IMR-90 (cell line): ENCODE data around the gene HACD2. TPM values are rescaled to one million over a fixed set of nuclear protein-coding genes. Genes with fewer than 3 reads are reported as not detected.

ENCODE experiments used
- ATAC-seq: fragments of 200-7000 bp; cut with Tn5 transposase; 2 replicates; pipeline ENCODE4 v1.9.1; 2020; ENCODE audit warnings: low read depth, mild to moderate bottlenecking, moderate library complexity
- BruUV-seq: library from RNA; stranded (reverse); fragments of 400-500 nt; replicated peaks from 2 replicates; lab custom pipeline; 2021; lab: Mats Ljungman, UMichigan
- CTCF ChIA-PET: fragments of 300-600 bp; formaldehyde crosslinking; extraction: SDS; loops from one replicate; lab custom pipeline; 2021; ENCODE audit warnings: antibody characterized with exemption; lab: Yijun Ruan, JAX
- POLR2A ChIA-PET: fragments of 300-600 bp; sonication (Branson Sonifier 250); formaldehyde crosslinking; loops from one replicate; lab custom pipeline; 2022; ENCODE audit warnings: antibody characterized with exemption; ENCODE audit not compliant: unreplicated experiment; lab: Charles Lee
- DNase-seq: peaks from one replicate; pipeline ENCODE4 v3.0.0; 2013
- H2AFZ ChIP-seq: replicated peaks from 2 replicates; pipeline ENCODE3; 2013; ENCODE audit warnings: low read length, mild to moderate bottlenecking; ENCODE audit not compliant: poor library complexity
- H2AK5ac ChIP-seq: 2 replicates; pipeline ENCODE4 v1.6.1; 2013; ENCODE audit warnings: low read depth, low read length, inconsistent platforms
- H2AK9ac ChIP-seq: replicated peaks from 2 replicates; pipeline ENCODE3; 2013; ENCODE audit warnings: mild to moderate bottlenecking, low read depth, low read length, moderate library complexity; ENCODE audit not compliant: poor library complexity
- H2BK120ac ChIP-seq: 2 replicates; pipeline ENCODE4 v1.6.1; 2013; ENCODE audit warnings: low read depth, low read length, inconsistent platforms
- H2BK15ac ChIP-seq: 3 replicates; pipeline ENCODE4 v1.6.1; 2013; ENCODE audit warnings: low read depth, low read length, inconsistent platforms
- H2BK20ac ChIP-seq: 2 replicates; pipeline ENCODE4 v1.6.1; 2013; ENCODE audit warnings: low read depth, mild to moderate bottlenecking, inconsistent platforms, low read length, moderate library complexity
- H2BK5ac ChIP-seq: 2 replicates; pipeline ENCODE4 v1.6.1; 2013; ENCODE audit warnings: mild to moderate bottlenecking, low read depth, low read length, inconsistent platforms; ENCODE audit not compliant: poor library complexity, severe bottlenecking
- H3K14ac ChIP-seq: replicated peaks from 2 replicates; pipeline ENCODE4 v1.6.1; 2013; ENCODE audit warnings: low read depth, low read length, inconsistent platforms
- H3K18ac ChIP-seq: 2 replicates; pipeline ENCODE4 v1.6.1; 2013; ENCODE audit warnings: low read depth, low read length, control low read depth
- H3K23ac ChIP-seq: 2 replicates; pipeline ENCODE4 v1.6.1; 2013; ENCODE audit warnings: low read depth, low read length, inconsistent platforms
- H3K27ac ChIP-seq: 2 replicates; pipeline ENCODE4 v1.5.1; 2013; ENCODE audit warnings: mild to moderate bottlenecking, control low read depth, low read length; ENCODE audit not compliant: insufficient read depth
- H3K27me3 ChIP-seq: 2 replicates; pipeline ENCODE4 v1.6.1; 2013; ENCODE audit warnings: low read length; ENCODE audit not compliant: control insufficient read depth, insufficient read depth
- H3K36me3 ChIP-seq: 2 replicates; pipeline ENCODE4 v1.6.1; 2013; ENCODE audit warnings: low read length, mixed read lengths; ENCODE audit not compliant: control insufficient read depth, insufficient read depth
- H3K4ac ChIP-seq: 2 replicates; pipeline ENCODE4 v1.6.1; 2013; ENCODE audit warnings: low read depth, low read length, inconsistent platforms
- H3K4me1 ChIP-seq: 2 replicates; pipeline ENCODE4 v1.6.1; 2013; ENCODE audit warnings: low read length, mixed read lengths; ENCODE audit not compliant: control insufficient read depth, insufficient read depth
- H3K4me2 ChIP-seq: 2 replicates; pipeline ENCODE4 v1.6.1; 2013; ENCODE audit warnings: low read depth, mild to moderate bottlenecking, control low read depth, low read length, moderate library complexity
- H3K4me3 ChIP-seq: 2 replicates; pipeline ENCODE4 v1.5.1; 2013; ENCODE audit warnings: low read depth, mild to moderate bottlenecking, control low read depth, low read length, moderate library complexity; ENCODE audit not compliant: insufficient read depth
- H3K56ac ChIP-seq: 2 replicates; pipeline ENCODE4 v1.6.1; 2013; ENCODE audit warnings: low read length, inconsistent platforms; ENCODE audit not compliant: insufficient read depth; ENCODE audit errors: extremely low read depth
- H3K79me1 ChIP-seq, 2 experiments: 2 replicates each; pipeline ENCODE4 v1.6.1; 2013; ENCODE audit warnings: low read length in 2 of 2, inconsistent platforms in 1 of 2, low read depth in 1 of 2
- H3K9ac ChIP-seq: 2 replicates; pipeline ENCODE4 v1.6.1; 2013; ENCODE audit warnings: low read depth, low read length, control low read depth
- H3K9me1 ChIP-seq: 2 replicates; pipeline ENCODE4 v1.6.1; 2013; ENCODE audit warnings: low read length, inconsistent platforms; ENCODE audit not compliant: insufficient read depth
- H3K9me3 ChIP-seq: 2 replicates; pipeline ENCODE4 v1.6.1; 2013; ENCODE audit warnings: low read length; ENCODE audit not compliant: control insufficient read depth, insufficient read depth
- H4K20me1 ChIP-seq: 2 replicates; pipeline ENCODE4 v1.6.1; 2013; ENCODE audit warnings: low read length, inconsistent platforms; ENCODE audit not compliant: insufficient read depth
- H4K5ac ChIP-seq: 2 replicates; pipeline ENCODE4 v1.6.1; 2013; ENCODE audit warnings: mild to moderate bottlenecking, low read depth, low read length, control low read depth
- H4K8ac ChIP-seq, 2 experiments: 2 replicates each; pipeline ENCODE4 v1.6.1; 2013; ENCODE audit warnings: low read depth in 2 of 2, low read length in 2 of 2, control low read depth in 1 of 2, inconsistent platforms in 1 of 2
- H4K91ac ChIP-seq: 2 replicates; pipeline ENCODE4 v1.6.1; 2013; ENCODE audit warnings: low read depth, low read length, inconsistent platforms; ENCODE audit not compliant: insufficient read depth
- CEBPB ChIP-seq: IDR thresholded peaks from 2 replicates; pipeline ENCODE4 v1.6.1; 2012; ENCODE audit warnings: low read depth, low read length, improper control_type of control experiment
- CHD1 ChIP-seq: IDR thresholded peaks from 2 replicates; pipeline ENCODE4 v1.6.1; 2012; ENCODE audit warnings: low read depth, low read length, improper control_type of control experiment
- FOS ChIP-seq: fragments of 150-350 bp; IDR thresholded peaks from 2 replicates; pipeline ENCODE4 v1.6.1; 2016; ENCODE audit warnings: low read depth, low read length
- MAFK ChIP-seq: IDR thresholded peaks from 2 replicates; pipeline ENCODE4 v1.6.1; 2012; ENCODE audit warnings: low read depth, low read length, improper control_type of control experiment
- MAZ ChIP-seq: IDR thresholded peaks from 2 replicates; pipeline ENCODE4 v1.6.1; 2012; ENCODE audit warnings: low read depth, mild to moderate bottlenecking, low read length, improper control_type of control experiment, moderate library complexity, borderline replicate concordance
- MXI1 ChIP-seq: IDR thresholded peaks from 2 replicates; pipeline ENCODE4 v1.6.1; 2012; ENCODE audit warnings: low read depth, mild to moderate bottlenecking, low read length, moderate library complexity, borderline replicate concordance
- NFE2L2 ChIP-seq: fragments of 150-350 bp; IDR thresholded peaks from 2 replicates; pipeline ENCODE4 v1.6.1; 2016; ENCODE audit warnings: low read depth, mild to moderate bottlenecking, low read length
- POLR2A ChIP-seq: IDR thresholded peaks from 2 replicates; pipeline ENCODE4 v1.6.1; 2012; ENCODE audit warnings: mild to moderate bottlenecking, low read depth, low read length
- RAD21 ChIP-seq: IDR thresholded peaks from 2 replicates; pipeline ENCODE4 v1.6.1; 2012; ENCODE audit warnings: low read length, improper control_type of control experiment
- RCOR1 ChIP-seq: IDR thresholded peaks from 2 replicates; pipeline ENCODE4 v1.6.1; 2012; ENCODE audit warnings: mild to moderate bottlenecking, low read length, improper control_type of control experiment; ENCODE audit not compliant: insufficient replicate concordance
- SMC3 ChIP-seq: fragments of 150-350 bp; IDR thresholded peaks from 2 replicates; pipeline ENCODE4 v1.6.1; 2016; ENCODE audit warnings: low read depth, mild to moderate bottlenecking, antibody characterized with exemption, low read length, moderate library complexity
- dilution Hi-C: fragments of 300-500 bp; cut with HindIII; formaldehyde crosslinking; loops from one replicate; pipeline ENCODE4 v1.14.3; 2018; ENCODE audit warnings: low sequenced_read_pairs; ENCODE audit not compliant: unreplicated experiment
- in situ Hi-C: fragments of 300-500 bp; cut with MboI; formaldehyde crosslinking; loops from 3 replicates; pipeline ENCODE4 v1.14.3; 2019; ENCODE audit warnings: low sequenced_read_pairs, inconsistent platforms, mixed read lengths
- intact Hi-C: fragments of 100-400 bp; cut with micrococcal nuclease; formaldehyde crosslinking; loops from 2 replicates; pipeline ENCODE4 v1.10.0; 2022
- polyA plus RNA-seq, 3 experiments: library from polyadenylated mRNA; depleted of rRNA; stranded (reverse); fragments of >200 nt; gene quantifications; 2 replicates each; pipeline ENCODE4 v1.2.3, GENCODE V29; 2012; ENCODE audit warnings: low replicate concordance in 1 of 3
- total RNA-seq: library from RNA; depleted of rRNA; stranded (reverse); fragments of >200 nt; gene quantifications from 2 replicates; pipeline ENCODE4 v1.2.3, GENCODE V29; 2012
- TF ChIP-seq, protein P1 (sequence below): conservative IDR thresholded peaks from 2 replicates; pipeline ENCODE4 v1.5.1; 2012; ENCODE audit warnings: mild to moderate bottlenecking, low read depth, low read length, improper control_type of control experiment
- TF ChIP-seq, protein P2 (sequence below): fragments of 150-350 bp; IDR thresholded peaks from 2 replicates; pipeline ENCODE4 v1.6.1; 2017; ENCODE audit warnings: mild to moderate bottlenecking, antibody characterized with exemption, low read length, low read depth
- TF ChIP-seq, protein P3 (sequence below): fragments of 150-350 bp; IDR thresholded peaks from 2 replicates; pipeline ENCODE4 v1.6.1; 2016; ENCODE audit warnings: low read depth, mild to moderate bottlenecking, low read length, moderate library complexity, borderline replicate concordance

HACD2 gene
- total and polyA plus RNA-seq, 2 of the 4 experiments (the other 2 are of a cell fraction), result 21.5 to 22.6 TPM

DNA sequence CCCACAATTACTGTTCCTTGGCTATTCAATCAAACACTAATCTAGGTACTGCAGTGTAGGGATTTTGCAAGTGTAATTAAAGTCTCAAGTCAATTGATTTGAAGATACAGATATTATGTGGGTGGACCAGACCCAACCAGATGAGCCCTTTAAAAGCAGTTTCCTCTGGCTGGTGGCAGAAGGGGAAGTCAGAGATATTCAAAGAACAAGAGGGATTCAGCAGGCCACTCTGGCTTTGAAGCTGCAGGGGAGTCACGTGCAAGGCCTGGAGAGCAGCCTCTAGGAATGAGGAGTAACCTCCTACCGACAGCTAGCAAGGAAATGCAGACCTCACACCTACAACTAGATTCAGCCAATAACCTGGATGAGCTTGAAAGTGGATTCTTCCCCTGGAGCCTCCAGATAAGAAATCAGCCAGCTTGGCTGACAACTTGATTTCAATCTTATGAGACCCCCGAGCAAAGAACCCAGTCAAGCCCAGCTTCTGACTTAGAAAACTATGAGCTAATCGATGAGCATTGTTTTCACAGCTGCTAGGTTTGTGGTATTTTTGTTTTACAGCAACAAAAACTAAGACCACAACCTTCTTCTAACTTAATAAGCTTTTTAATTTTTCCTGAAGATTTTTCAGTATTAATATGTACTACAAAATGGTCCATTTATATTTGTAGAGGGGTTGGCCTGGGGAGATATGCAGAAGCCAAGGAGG lies 13.4 kb downstream of the HACD2 start (continued):
- no peak for TF ChIP-seq CEBPB

DNA sequence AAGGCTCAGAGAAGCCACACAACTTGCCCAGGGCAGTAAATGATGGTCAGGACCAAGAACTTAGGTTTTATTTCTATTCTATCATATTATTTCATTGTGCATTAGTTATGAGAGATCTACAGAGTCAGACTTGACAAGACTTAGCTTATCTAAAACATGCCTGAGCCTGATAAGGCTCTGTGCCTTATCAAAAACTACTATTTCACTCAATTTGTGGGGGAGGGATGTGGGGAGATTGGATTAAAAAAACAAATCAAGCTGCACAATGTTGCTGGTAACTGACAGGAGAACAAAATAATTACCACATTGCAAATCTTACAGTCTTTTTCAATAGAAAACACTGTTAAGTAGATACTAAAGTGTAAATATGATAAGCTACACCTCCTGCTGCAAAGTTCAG lies 16.0 kb downstream of the HACD2 start:
- Histone ChIP-seq H3K79me1 (peaks cover 12 to 15% of the 10 kb centered on the region in 2 experiments; a peak in 3 of 4 replicates), H3K14ac (no peak overlapping the region), H3K9ac (no peak overlapping the region), H2BK20ac (no peak overlapping the region), H3K27ac (no peak overlapping the region), H3K36me3 (peaks cover 7% of the 10 kb centered on the region), H4K8ac (no peak overlapping the region), H4K91ac (no peak overlapping the region), H3K4me1 (0 out of 2 replicates have a peak, but pooled peaks cover 2% of the 10 kb centered on the region), H3K9me3 (no peaks in the 10 kb centered on the region), H4K20me1 (peaks cover 5% of the 10 kb centered on the region; the same call in 1 of the 2 replicates), H2BK120ac (no peak overlapping the region), H2BK15ac (no peak overlapping the region), H3K18ac (no peak overlapping the region), H2AFZ (no peak overlapping the region), H2AK9ac (no peak overlapping the region), H2AK5ac (no peak overlapping the region), H3K23ac (no peak overlapping the region), H3K27me3 (no peaks in the 10 kb centered on the region), H3K4me3 (no peak overlapping the region), H2BK5ac (no peak overlapping the region), H3K4me2 (no peak overlapping the region), H3K9me1 (peaks cover 6% of the 10 kb centered on the region), H3K56ac (no peak overlapping the region), H4K5ac (no peak overlapping the region), H3K4ac (no peak overlapping the region)
- in situ Hi-C loops, result no loop called here
- ChIA-PET POLR2A (no interaction called here), CTCF (interaction anchor here (1.4 kb wide), 1 partner anchor 74 kb away, joined by 6 read pairs; no protein-coding TSS in a partner anchor)
- dilution Hi-C loops, result no loop called here
- DNase-seq, result no peak
- intact Hi-C loops, result no loop called here
- no peak for ATAC-seq
- BruUV-seq, result no TSS peak
- TF ChIP-seq FOS (no peak), POLR2A (no peak), RCOR1 (no peak), MAFK (no peak), CEBPB (no peak), CHD1 (no peak), NFE2L2 (no peak), RAD21 (no peak), SMC3 (no peak), MXI1 (no peak), MAZ (no peak)
- TF ChIP-seq, protein P1, sequence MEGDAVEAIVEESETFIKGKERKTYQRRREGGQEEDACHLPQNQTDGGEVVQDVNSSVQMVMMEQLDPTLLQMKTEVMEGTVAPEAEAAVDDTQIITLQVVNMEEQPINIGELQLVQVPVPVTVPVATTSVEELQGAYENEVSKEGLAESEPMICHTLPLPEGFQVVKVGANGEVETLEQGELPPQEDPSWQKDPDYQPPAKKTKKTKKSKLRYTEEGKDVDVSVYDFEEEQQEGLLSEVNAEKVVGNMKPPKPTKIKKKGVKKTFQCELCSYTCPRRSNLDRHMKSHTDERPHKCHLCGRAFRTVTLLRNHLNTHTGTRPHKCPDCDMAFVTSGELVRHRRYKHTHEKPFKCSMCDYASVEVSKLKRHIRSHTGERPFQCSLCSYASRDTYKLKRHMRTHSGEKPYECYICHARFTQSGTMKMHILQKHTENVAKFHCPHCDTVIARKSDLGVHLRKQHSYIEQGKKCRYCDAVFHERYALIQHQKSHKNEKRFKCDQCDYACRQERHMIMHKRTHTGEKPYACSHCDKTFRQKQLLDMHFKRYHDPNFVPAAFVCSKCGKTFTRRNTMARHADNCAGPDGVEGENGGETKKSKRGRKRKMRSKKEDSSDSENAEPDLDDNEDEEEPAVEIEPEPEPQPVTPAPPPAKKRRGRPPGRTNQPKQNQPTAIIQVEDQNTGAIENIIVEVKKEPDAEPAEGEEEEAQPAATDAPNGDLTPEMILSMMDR, result no peak
- TF ChIP-seq, protein P2, sequence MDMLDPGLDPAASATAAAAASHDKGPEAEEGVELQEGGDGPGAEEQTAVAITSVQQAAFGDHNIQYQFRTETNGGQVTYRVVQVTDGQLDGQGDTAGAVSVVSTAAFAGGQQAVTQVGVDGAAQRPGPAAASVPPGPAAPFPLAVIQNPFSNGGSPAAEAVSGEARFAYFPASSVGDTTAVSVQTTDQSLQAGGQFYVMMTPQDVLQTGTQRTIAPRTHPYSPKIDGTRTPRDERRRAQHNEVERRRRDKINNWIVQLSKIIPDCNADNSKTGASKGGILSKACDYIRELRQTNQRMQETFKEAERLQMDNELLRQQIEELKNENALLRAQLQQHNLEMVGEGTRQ, result no peak
- TF ChIP-seq, protein P3, sequence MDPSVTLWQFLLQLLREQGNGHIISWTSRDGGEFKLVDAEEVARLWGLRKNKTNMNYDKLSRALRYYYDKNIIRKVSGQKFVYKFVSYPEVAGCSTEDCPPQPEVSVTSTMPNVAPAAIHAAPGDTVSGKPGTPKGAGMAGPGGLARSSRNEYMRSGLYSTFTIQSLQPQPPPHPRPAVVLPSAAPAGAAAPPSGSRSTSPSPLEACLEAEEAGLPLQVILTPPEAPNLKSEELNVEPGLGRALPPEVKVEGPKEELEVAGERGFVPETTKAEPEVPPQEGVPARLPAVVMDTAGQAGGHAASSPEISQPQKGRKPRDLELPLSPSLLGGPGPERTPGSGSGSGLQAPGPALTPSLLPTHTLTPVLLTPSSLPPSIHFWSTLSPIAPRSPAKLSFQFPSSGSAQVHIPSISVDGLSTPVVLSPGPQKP, result no peak
